SK-N-SH (cell line): Measurements from ENCODE around the gene MAB21L3. TPM values are rescaled to one million over a fixed set of nuclear protein-coding genes. Genes with fewer than 3 reads are reported as not detected.

ENCODE experiments used
- CTCF ChIA-PET: fragments of 300-600, 350-600 bp; formaldehyde crosslinking; extraction: SDS; loops from one replicate; lab custom pipeline; 2021; lab: Yijun Ruan, JAX
- POLR2A ChIA-PET: fragments of 350-600 bp; sonication (Branson Sonifier 250); formaldehyde crosslinking; extraction: SDS; loops from one replicate; lab custom pipeline; 2020; ENCODE audit warnings: antibody characterized with exemption, inconsistent platforms; lab: Yijun Ruan, JAX
- DNase-seq: peaks from one replicate; pipeline ENCODE4 v3.0.0; 2012
- H2AFZ ChIP-seq: fragments of 200-600 bp; sonication (generic); 2 replicates; pipeline ENCODE4 v1.8.1; 2016; ENCODE audit warnings: antibody characterized with exemption, mild to moderate bottlenecking, low read depth
- H3F3A ChIP-seq: fragments of 200-600 bp; sonication (generic); replicated peaks from 2 replicates; pipeline ENCODE3; 2016; ENCODE audit warnings: antibody characterized with exemption, mild to moderate bottlenecking; ENCODE audit not compliant: insufficient read depth
- H3K27ac ChIP-seq, 2 experiments: fragments of 200-500 bp in 1 of 2; fragments of 200-600 bp in 1 of 2; sonication (Bioruptor generic) in 1 of 2; sonication (generic), shearing (Covaris generic) in 1 of 2; 2 replicates each; pipeline versions ENCODE4 v1.5.1 to v1.6.1; 2014 to 2016; ENCODE audit warnings: low read depth in 2 of 2, inconsistent platforms in 1 of 2, low read length in 1 of 2, mild to moderate bottlenecking in 1 of 2, mixed read lengths in 1 of 2
- H3K27me3 ChIP-seq: fragments of 200-600 bp; sonication (generic), shearing (Covaris generic); 2 replicates; pipeline ENCODE4 v1.6.1; 2016; ENCODE audit warnings: mixed run types; ENCODE audit not compliant: insufficient read depth
- H3K36me3 ChIP-seq, 2 experiments: fragments of 200-500 bp in 1 of 2; fragments of 200-600 bp in 1 of 2; sonication (Bioruptor generic) in 1 of 2; sonication (generic) in 1 of 2; replicated peaks in 1 of 2; 2 replicates each; pipeline versions ENCODE3 to v1.5.1; 2014 to 2016; ENCODE audit warnings: low read length in 1 of 2, mild to moderate bottlenecking in 1 of 2; ENCODE audit not compliant: insufficient read depth in 2 of 2, control insufficient read depth in 1 of 2
- H3K4me1 ChIP-seq, 2 experiments: fragments of 200-500 bp in 1 of 2; fragments of 200-600 bp in 1 of 2; sonication (Bioruptor generic) in 1 of 2; sonication (generic), shearing (Covaris generic) in 1 of 2; 2 replicates each; pipeline versions ENCODE4 v1.5.1 to v1.6.1; 2014 to 2016; ENCODE audit warnings: low read depth in 1 of 2, low read length in 1 of 2, mixed run types in 1 of 2; ENCODE audit not compliant: insufficient read depth in 2 of 2, control insufficient read depth in 1 of 2
- H3K4me2 ChIP-seq: fragments of 200-600 bp; sonication (generic), shearing (Covaris generic); 2 replicates; pipeline ENCODE4 v1.6.1; 2017; ENCODE audit warnings: mixed run types
- H3K4me3 ChIP-seq, 2 experiments: fragments of 200-500 bp in 1 of 2; fragments of 200-600 bp in 1 of 2; sonication (Bioruptor generic) in 1 of 2; sonication (generic), shearing (Covaris generic) in 1 of 2; 2 replicates each; pipeline versions ENCODE4 v1.5.1 to v1.8.1; 2014 to 2016; ENCODE audit warnings: low read depth in 2 of 2, inconsistent platforms in 1 of 2, low read length in 1 of 2, mild to moderate bottlenecking in 1 of 2, mixed read lengths in 1 of 2, moderate library complexity in 1 of 2
- H3K79me2 ChIP-seq: fragments of 200-600 bp; sonication (generic); 2 replicates; pipeline ENCODE4 v1.8.1; 2017; ENCODE audit warnings: mild to moderate bottlenecking; ENCODE audit not compliant: insufficient read depth
- H3K9ac ChIP-seq: fragments of 200-600 bp; sonication (generic); 2 replicates; pipeline ENCODE4 v1.6.1; 2017; ENCODE audit warnings: mixed run types
- H3K9me2 ChIP-seq: fragments of 200-600 bp; sonication (generic); 2 replicates; pipeline ENCODE4 v1.6.1; 2017; ENCODE audit warnings: mixed run types
- H3K9me3 ChIP-seq: fragments of 200-600 bp; sonication (generic); 2 replicates; pipeline ENCODE4 v1.6.1; 2017; ENCODE audit warnings: mixed run types, mild to moderate bottlenecking, moderate library complexity
- H4K20me1 ChIP-seq: fragments of 200-600 bp; sonication (generic); 2 replicates; pipeline ENCODE4 v1.6.1; 2017; ENCODE audit warnings: mild to moderate bottlenecking, mixed run types; ENCODE audit not compliant: insufficient read depth
- ELF1 ChIP-seq: IDR thresholded peaks from 2 replicates; pipeline ENCODE4 v1.4.0; 2012
- FOXJ3 ChIP-seq: sonication (generic); formaldehyde crosslinking; IDR thresholded peaks from 2 replicates; pipeline ENCODE4 v1.5.1; 2020; ENCODE audit warnings: mild to moderate bottlenecking, missing genetic modification reagents
- FOXM1 ChIP-seq: IDR thresholded peaks from 2 replicates; pipeline ENCODE4 v1.4.0; 2012; ENCODE audit warnings: low read depth, mild to moderate bottlenecking
- GATA2 ChIP-seq: sonication (generic); formaldehyde crosslinking; IDR thresholded peaks from 2 replicates; pipeline ENCODE4 v1.5.0; 2020; ENCODE audit warnings: mild to moderate bottlenecking, missing genetic modification reagents
- JUND ChIP-seq: IDR thresholded peaks from 2 replicates; pipeline ENCODE4 v1.4.0; 2012
- MXI1 ChIP-seq: IDR thresholded peaks from 2 replicates; pipeline ENCODE4 v1.6.1; 2012; ENCODE audit warnings: mild to moderate bottlenecking, low read depth, low read length, improper control_type of control experiment
- NFIC ChIP-seq: IDR thresholded peaks from 2 replicates; pipeline ENCODE4 v1.4.0; 2012; ENCODE audit warnings: borderline replicate concordance
- NRF1 ChIP-seq: IDR thresholded peaks from 2 replicates; pipeline ENCODE4 v1.6.1; 2012; ENCODE audit warnings: low read depth, mild to moderate bottlenecking, low read length
- POLR2AphosphoS5 ChIP-seq: IDR thresholded peaks from 2 replicates; pipeline ENCODE4 v1.6.1; 2012; ENCODE audit warnings: low read depth, low read length
- RAD21 ChIP-seq: IDR thresholded peaks from 2 replicates; pipeline ENCODE4 v1.6.1; 2012; ENCODE audit warnings: mild to moderate bottlenecking, low read length
- REST ChIP-seq: IDR thresholded peaks from 2 replicates; pipeline ENCODE4 v1.6.1; 2012; ENCODE audit warnings: mild to moderate bottlenecking, low read depth, low read length, moderate library complexity
- TCF12 ChIP-seq: IDR thresholded peaks from 2 replicates; pipeline ENCODE4 v1.4.0; 2012
- TEAD4 ChIP-seq: IDR thresholded peaks from 2 replicates; pipeline ENCODE4 v1.4.0; 2012; ENCODE audit warnings: mild to moderate bottlenecking, borderline replicate concordance; ENCODE audit not compliant: insufficient read depth
- WGBS: methylation state at CpG from one replicate; pipeline ENCODE4 v1.1.6; 2017; ENCODE audit warnings: low lambda C conversion rate; 5-methylcytosine and 5-hydroxymethylcytosine counted together
- polyA plus RNA-seq, 3 experiments: library from polyadenylated mRNA; depleted of rRNA; stranded (reverse); fragments of >200 nt; gene quantifications; 2 replicates each; pipeline ENCODE4 v1.2.3, GENCODE V29; 2012
- TF ChIP-seq, protein P1 (sequence below): IDR thresholded peaks from 2 replicates; pipeline ENCODE4 v1.4.0; 2012; ENCODE audit warnings: low read depth, borderline replicate concordance

The MAB21L3 gene
- polyA plus RNA-seq, 1 of the 3 experiments (the other 2 are of a cell fraction), result not detected

GRCh38 chr1:116115476-116116439 is 4.6 kb downstream of the MAB21L3 start:
- no peaks in the 10 kb centered on the region for H3K79me2 ChIP-seq
- no peak overlapping the region for H3K4me3 ChIP-seq
- no peaks in the 10 kb centered on the region for H3F3A ChIP-seq
- WGBS, result 47% methylated on average over 4 of the region's 4 CpGs
- peaks cover 3 to 5% of the 10 kb centered on the region in 2 experiments; a peak in 2 of 4 replicates for H3K4me1 ChIP-seq
- no peak overlapping the region for H3K27ac ChIP-seq
- no peaks in the 10 kb centered on the region for H3K9me2 ChIP-seq
- H3K36me3 ChIP-seq, result no peaks in the 10 kb centered on the region
- CTCF ChIA-PET, result no interaction called here
- no peak overlapping the region for H3K4me2 ChIP-seq
- no peaks in the 10 kb centered on the region for H3K9me3 ChIP-seq
- H3K9ac ChIP-seq, result no peak overlapping the region
- no peak for DNase-seq
- H4K20me1 ChIP-seq, result no peaks in the 10 kb centered on the region
- TF ChIP-seq TCF12 (no peak), GATA2 (CRISPR knock-in tag) (no peak), FOXJ3 (CRISPR knock-in tag) (no peak), REST (no peak), POLR2AphosphoS5 (no peak), RAD21 (no peak), NRF1 (no peak), MXI1 (no peak), FOXM1 (no peak), JUND (no peak), ELF1 (no peak), NFIC (no peak), TEAD4 (no peak)
- TF ChIP-seq, protein P1, sequence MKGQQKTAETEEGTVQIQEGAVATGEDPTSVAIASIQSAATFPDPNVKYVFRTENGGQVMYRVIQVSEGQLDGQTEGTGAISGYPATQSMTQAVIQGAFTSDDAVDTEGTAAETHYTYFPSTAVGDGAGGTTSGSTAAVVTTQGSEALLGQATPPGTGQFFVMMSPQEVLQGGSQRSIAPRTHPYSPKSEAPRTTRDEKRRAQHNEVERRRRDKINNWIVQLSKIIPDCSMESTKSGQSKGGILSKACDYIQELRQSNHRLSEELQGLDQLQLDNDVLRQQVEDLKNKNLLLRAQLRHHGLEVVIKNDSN, result no peak
- H3K27me3 ChIP-seq, result no peaks in the 10 kb centered on the region
- POLR2A ChIA-PET, result no interaction called here
- H2AFZ ChIP-seq, result no peak overlapping the region
